Calu3 (cell line): ENCODE data around the gene ARHGAP24. TPM values are rescaled to one million over a fixed set of nuclear protein-coding genes. Genes with fewer than 3 reads are reported as not detected.

ENCODE experiments used
- BruUV-seq: library from RNA; stranded (reverse); fragments of 400-500 nt; replicated peaks from 2 replicates; lab custom pipeline; 2021; lab: Mats Ljungman, UMichigan
- CTCF ChIA-PET: fragments of 300-600 bp; sonication (Branson Sonifier 250); formaldehyde crosslinking; loops from one replicate; lab custom pipeline; 2022; ENCODE audit warnings: antibody characterized with exemption; lab: Charles Lee
- DNase-seq: peaks from one replicate; pipeline ENCODE4 v3.0.0; 2022
- H3K27ac Mint-ChIP-seq: one replicate; pipeline ENCODE4 v1.8.0; 2022; ENCODE audit warnings: mixed read lengths; ENCODE audit not compliant: unreplicated experiment
- H3K27me3 Mint-ChIP-seq: one replicate; pipeline ENCODE4 v1.8.0; 2022; ENCODE audit warnings: mixed read lengths; ENCODE audit not compliant: unreplicated experiment
- H3K36me3 Mint-ChIP-seq: one replicate; pipeline ENCODE4 v1.8.0; 2022; ENCODE audit warnings: mild to moderate bottlenecking, moderate library complexity, mixed read lengths; ENCODE audit not compliant: insufficient read depth, unreplicated experiment
- H3K4me1 Mint-ChIP-seq: one replicate; pipeline ENCODE4 v1.8.0; 2022; ENCODE audit warnings: mild to moderate bottlenecking, low read depth, mixed read lengths; ENCODE audit not compliant: unreplicated experiment
- H3K4me3 Mint-ChIP-seq: one replicate; pipeline ENCODE4 v1.8.0; 2022; ENCODE audit warnings: mild to moderate bottlenecking, low read depth, moderate library complexity, mixed read lengths; ENCODE audit not compliant: unreplicated experiment
- H3K9me3 Mint-ChIP-seq: one replicate; pipeline ENCODE4 v1.8.0; 2022; ENCODE audit warnings: low read depth, mixed read lengths; ENCODE audit not compliant: unreplicated experiment
- CTCF ChIP-seq: fragments of 200-600 bp; IDR thresholded peaks from one replicate; pipeline ENCODE4 v1.8.0; 2022; ENCODE audit warnings: antibody characterized with exemption; ENCODE audit not compliant: unreplicated experiment
- intact Hi-C: fragments of 100-400 bp; cut with micrococcal nuclease; formaldehyde crosslinking; loops from one replicate; pipeline ENCODE4 v1.10.0; 2022; ENCODE audit not compliant: unreplicated experiment
- total RNA-seq: library from RNA; stranded (reverse); gene quantifications from 2 replicates; pipeline ENCODE4 v1.2.3, GENCODE V29; 2022

Gene ARHGAP24
- total RNA-seq, 1 experiment from 2014 or later, result 10.2 TPM

GRCh38 chr4:85955620-85956292 is 480.8 kb downstream of the ARHGAP24 start:
- no TSS peak for BruUV-seq
- Mint-ChIP-seq H3K4me1 (peaks cover 21% of the 10 kb centered on the region), H3K27ac (no peak overlapping the region), H3K4me3 (no peak overlapping the region), H3K27me3 (no peaks in the 10 kb centered on the region), H3K9me3 (no peaks in the 10 kb centered on the region), H3K36me3 (no peaks in the 10 kb centered on the region)
- DNase-seq, result no peak
- CTCF ChIA-PET, result no interaction called here
- intact Hi-C loops, result no loop called here
- no peak for TF ChIP-seq CTCF

GRCh38 chr4:85956293-85956945 is 481.5 kb downstream of the ARHGAP24 start:
- CTCF ChIA-PET, result no interaction called here
- no peak for DNase-seq
- Mint-ChIP-seq H3K27ac (no peak overlapping the region), H3K4me1 (peaks cover 21% of the 10 kb centered on the region), H3K36me3 (no peaks in the 10 kb centered on the region), H3K4me3 (no peak overlapping the region), H3K9me3 (no peaks in the 10 kb centered on the region), H3K27me3 (no peaks in the 10 kb centered on the region)
- TF ChIP-seq CTCF, result no peak
- intact Hi-C loops, result no loop called here
- BruUV-seq, result no TSS peak

GRCh38 chr4:85961887-85962286 is 486.9 kb downstream of the ARHGAP24 start:
- no peaks in the 10 kb centered on the region for H3K36me3 Mint-ChIP-seq
- H3K4me1 Mint-ChIP-seq, result peaks cover 10% of the 10 kb centered on the region
- TF ChIP-seq CTCF, result no peak
- CTCF ChIA-PET, result interaction anchor here (1.5 kb wide), 1 partner anchor 165 kb away, joined by 8 read pairs; no protein-coding TSS in a partner anchor
- H3K27ac Mint-ChIP-seq, result no peak overlapping the region
- H3K9me3 Mint-ChIP-seq, result no peaks in the 10 kb centered on the region
- no peak for DNase-seq
- no peaks in the 10 kb centered on the region for H3K27me3 Mint-ChIP-seq
- H3K4me3 Mint-ChIP-seq, result no peak overlapping the region
- BruUV-seq, result no TSS peak
- intact Hi-C loops, result loop anchor here (10.0 kb wide), 1 partner anchor 87 kb away; no protein-coding TSS in a partner anchor

GRCh38 chr4:85963231-85963630 is 488.3 kb downstream of the ARHGAP24 start:
- Mint-ChIP-seq H3K4me1 (peaks cover 10% of the 10 kb centered on the region), H3K4me3 (no peak overlapping the region), H3K36me3 (no peaks in the 10 kb centered on the region), H3K9me3 (no peaks in the 10 kb centered on the region), H3K27ac (no peak overlapping the region), H3K27me3 (no peaks in the 10 kb centered on the region)
- no TSS peak for BruUV-seq
- CTCF ChIA-PET, result no interaction called here
- intact Hi-C loops, result loop anchor here (10.0 kb wide), 1 partner anchor 88 kb away; no protein-coding TSS in a partner anchor
- no peak for TF ChIP-seq CTCF
- no peak for DNase-seq
